Neuronal stem cell (in vitro differentiated cells): ENCODE results near the gene PRKCE.

Experiments used
- DNase-seq: peaks from one replicate; pipeline ENCODE4 v3.0.0-alpha.2; 2013; ENCODE audit warnings: low spot score
- H2AFZ ChIP-seq: one replicate; pipeline ENCODE4 v1.6.1; 2013; ENCODE audit warnings: mild to moderate bottlenecking, low read length, inconsistent platforms
- H2AK5ac ChIP-seq: 2 replicates; pipeline ENCODE4 v1.6.1; 2013; ENCODE audit warnings: low read depth, mild to moderate bottlenecking, inconsistent platforms, low read length, moderate library complexity, mixed read lengths
- H2BK120ac ChIP-seq: 2 replicates; pipeline ENCODE4 v1.6.1; 2013; ENCODE audit warnings: low read depth, mild to moderate bottlenecking, inconsistent platforms, low read length, moderate library complexity, mixed read lengths
- H2BK12ac ChIP-seq: one replicate; pipeline ENCODE4 v1.6.1; 2013; ENCODE audit warnings: low read length, inconsistent platforms
- H2BK15ac ChIP-seq: 2 replicates; pipeline ENCODE4 v1.6.1; 2013; ENCODE audit warnings: mild to moderate bottlenecking, low read length, inconsistent platforms, mixed read lengths
- H2BK5ac ChIP-seq: one replicate; pipeline ENCODE4 v1.6.1; 2013; ENCODE audit warnings: inconsistent platforms, mild to moderate bottlenecking, low read length, moderate library complexity
- H3K14ac ChIP-seq: one replicate; pipeline ENCODE4 v1.6.1; 2013; ENCODE audit warnings: low read length, inconsistent platforms
- H3K18ac ChIP-seq: 2 replicates; pipeline ENCODE4 v1.6.1; 2013; ENCODE audit warnings: low read length, inconsistent platforms
- H3K23ac ChIP-seq: 2 replicates; pipeline ENCODE4 v1.6.1; 2013; ENCODE audit warnings: low read depth, mild to moderate bottlenecking, mixed read lengths, low read length, inconsistent platforms; ENCODE audit not compliant: poor library complexity
- H3K27ac ChIP-seq: replicated peaks from 3 replicates; pipeline ENCODE4 v1.5.1; 2013; ENCODE audit warnings: low read length, inconsistent platforms
- H3K27me3 ChIP-seq, 3 experiments: 2 replicates each; pipeline ENCODE4 v1.6.1; 2013; ENCODE audit warnings: low read length in 3 of 3, mild to moderate bottlenecking in 2 of 3, inconsistent platforms in 1 of 3, low read depth in 1 of 3, mixed read lengths in 1 of 3, moderate library complexity in 1 of 3; ENCODE audit not compliant: control insufficient read depth in 3 of 3, insufficient read depth in 3 of 3
- H3K36me3 ChIP-seq, 2 donors: replicated peaks in 1 of 2; 2 replicates each; pipeline ENCODE4 v1.6.1; 2013; ENCODE audit warnings: low read length in 2 of 2; ENCODE audit not compliant: control insufficient read depth in 2 of 2, insufficient read depth in 2 of 2
- H3K4ac ChIP-seq: 2 replicates; pipeline ENCODE4 v1.6.1; 2013; ENCODE audit warnings: inconsistent platforms, mild to moderate bottlenecking, low read length, moderate library complexity
- H3K4me1 ChIP-seq, 2 donors: 1 replicate in 1 of 2; 2 replicates in 1 of 2; pipeline ENCODE4 v1.6.1; 2013; ENCODE audit warnings: low read length in 2 of 2, low read depth in 1 of 2; ENCODE audit not compliant: control insufficient read depth in 2 of 2, insufficient read depth in 1 of 2
- H3K4me2 ChIP-seq: one replicate; pipeline ENCODE4 v1.6.1; 2013; ENCODE audit warnings: mild to moderate bottlenecking, low read length, inconsistent platforms; ENCODE audit not compliant: insufficient read depth, poor library complexity, severe bottlenecking
- H3K4me3 ChIP-seq, 2 donors: 2 replicates each; pipeline ENCODE4 v1.5.1; 2013; ENCODE audit warnings: low read length in 2 of 2, mild to moderate bottlenecking in 2 of 2, inconsistent platforms in 1 of 2, moderate library complexity in 1 of 2
- H3K79me1 ChIP-seq: one replicate; pipeline ENCODE4 v1.6.1; 2013; ENCODE audit warnings: low read depth, mild to moderate bottlenecking, inconsistent platforms, low read length, moderate library complexity
- H3K9ac ChIP-seq: one replicate; pipeline ENCODE4 v1.6.1; 2013; ENCODE audit warnings: mild to moderate bottlenecking, low read depth, low read length, inconsistent platforms; ENCODE audit not compliant: poor library complexity
- H3K9me3 ChIP-seq, 2 donors: replicated peaks in 1 of 2; 2 replicates each; pipeline versions ENCODE3 to v1.6.1; 2013; ENCODE audit warnings: low read length in 2 of 2, mild to moderate bottlenecking in 2 of 2, inconsistent platforms in 1 of 2, low read depth in 1 of 2, mixed read lengths in 1 of 2, moderate library complexity in 1 of 2; ENCODE audit not compliant: control insufficient read depth in 2 of 2, insufficient read depth in 1 of 2
- H4K8ac ChIP-seq: one replicate; pipeline ENCODE4 v1.6.1; 2013; ENCODE audit warnings: low read depth, mild to moderate bottlenecking, inconsistent platforms, low read length, moderate library complexity
- H4K91ac ChIP-seq: one replicate; pipeline ENCODE4 v1.6.1; 2013; ENCODE audit warnings: low read length, low read depth, mild to moderate bottlenecking, inconsistent platforms; ENCODE audit not compliant: poor library complexity
- WGBS, 2 donors: extraction: QIAGEN DNeasy Blood & Tissue Kit; methylation state at CpG; one replicate each; pipeline ENCODE4 v1.1.7; 2013; ENCODE audit warnings: missing lambda C conversion rate in 2 of 2, mixed read lengths in 1 of 2; ENCODE audit not compliant: insufficient read length in 2 of 2, insufficient replicate concordance in 1 of 2; ENCODE audit errors: extremely low coverage in 2 of 2; 5-methylcytosine and 5-hydroxymethylcytosine counted together

Gene PRKCE

GRCh38 chr2:45680351-45680967 lies 29.0 kb downstream of the PRKCE start:
- no peaks in the 10 kb centered on the region for H3K27me3 ChIP-seq
- no peaks in the 10 kb centered on the region for H3K4me1 ChIP-seq
- no peak for DNase-seq
- H3K23ac ChIP-seq: no peak overlapping the region
- no peak overlapping the region for H2AFZ ChIP-seq
- no peak overlapping the region for H3K14ac ChIP-seq
- no CpG with 5 or more reads among the region's 6 CpGs for WGBS, 2 donors
- H4K91ac ChIP-seq: no peak overlapping the region
- no peaks in the 10 kb centered on the region for H3K79me1 ChIP-seq
- no peak overlapping the region for H2AK5ac ChIP-seq
- no peak overlapping the region for H2BK15ac ChIP-seq
- no peak overlapping the region for H3K4me3 ChIP-seq
- H3K36me3 ChIP-seq: no peaks in the 10 kb centered on the region
- no peak overlapping the region for H3K27ac ChIP-seq
- H3K4me2 ChIP-seq: no peak overlapping the region
- H3K9me3 ChIP-seq: no peaks in the 10 kb centered on the region
- no peak overlapping the region for H3K18ac ChIP-seq
- no peak overlapping the region for H4K8ac ChIP-seq
- no peak overlapping the region for H2BK12ac ChIP-seq
- H3K9ac ChIP-seq: no peak overlapping the region
- no peak overlapping the region for H3K4ac ChIP-seq
- no peak overlapping the region for H2BK5ac ChIP-seq
- H2BK120ac ChIP-seq: no peak overlapping the region

- Histone ChIP-seq H3K4me3 (no peak overlapping the region), H2BK12ac (no peak overlapping the region), H3K4me1 (no peaks in the 10 kb centered on the region), H4K91ac (no peak overlapping the region), H2AFZ (no peak overlapping the region), H3K18ac (no peak overlapping the region), H3K9me3 (no peaks in the 10 kb centered on the region), H3K23ac (no peak overlapping the region), H3K27me3 (no peaks in the 10 kb centered on the region), H3K14ac (no peak overlapping the region), H4K8ac (no peak overlapping the region), H3K79me1 (no peaks in the 10 kb centered on the region), H3K4me2 (no peak overlapping the region), H3K4ac (no peak overlapping the region), H3K36me3 (no peaks in the 10 kb centered on the region), H2BK15ac (no peak overlapping the region), H3K27ac (no peak overlapping the region), H2AK5ac (no peak overlapping the region), H3K9ac (no peak overlapping the region), H2BK120ac (no peak overlapping the region), H2BK5ac (no peak overlapping the region)
- WGBS, 2 donors: no CpG with 5 or more reads among the region's 3 CpGs
- DNase-seq: no peak
Observed at GRCh38 chr2:45681675-45682074, 30.2 kb downstream of the PRKCE start.

- H3K23ac ChIP-seq: no peak overlapping the region
- no peak overlapping the region for H4K8ac ChIP-seq
- H3K27ac ChIP-seq: no peak overlapping the region
- no peak overlapping the region for H3K14ac ChIP-seq
- no peak overlapping the region for H3K18ac ChIP-seq
- no peaks in the 10 kb centered on the region for H3K79me1 ChIP-seq
- H2AK5ac ChIP-seq: no peak overlapping the region
- H4K91ac ChIP-seq: no peak overlapping the region
- no peaks in the 10 kb centered on the region for H3K36me3 ChIP-seq
- H3K4me2 ChIP-seq: no peak overlapping the region
- H2BK12ac ChIP-seq: no peak overlapping the region
- no peaks in the 10 kb centered on the region for H3K27me3 ChIP-seq
- H3K4me1 ChIP-seq: no peaks in the 10 kb centered on the region
- no peaks in the 10 kb centered on the region for H3K9me3 ChIP-seq
- no peak overlapping the region for H3K9ac ChIP-seq
- no peak overlapping the region for H3K4me3 ChIP-seq
- no CpG with 5 or more reads among the region's 3 CpGs for WGBS, 2 donors
- DNase-seq: no peak
- no peak overlapping the region for H2BK5ac ChIP-seq
- no peak overlapping the region for H2BK15ac ChIP-seq
- H3K4ac ChIP-seq: no peak overlapping the region
- H2BK120ac ChIP-seq: no peak overlapping the region
- H2AFZ ChIP-seq: no peak overlapping the region
Observed at GRCh38 chr2:45683292-45683691, 31.8 kb downstream of the PRKCE start.

GRCh38 chr2:45684756-45685155 lies 33.3 kb downstream of the PRKCE start:
- Histone ChIP-seq H3K27me3 (no peaks in the 10 kb centered on the region), H2BK5ac (no peak overlapping the region), H3K27ac (no peak overlapping the region), H3K4ac (no peak overlapping the region), H2AK5ac (no peak overlapping the region), H3K9me3 (no peaks in the 10 kb centered on the region), H3K4me3 (no peak overlapping the region), H2AFZ (no peak overlapping the region), H3K14ac (no peak overlapping the region), H4K8ac (no peak overlapping the region), H2BK12ac (no peak overlapping the region), H4K91ac (no peak overlapping the region), H3K79me1 (no peaks in the 10 kb centered on the region), H3K9ac (no peak overlapping the region), H2BK120ac (no peak overlapping the region), H3K4me1 (peaks cover 2% of the 10 kb centered on the region in 2 donors), H3K23ac (no peak overlapping the region), H2BK15ac (no peak overlapping the region), H3K36me3 (no peaks in the 10 kb centered on the region), H3K18ac (no peak overlapping the region), H3K4me2 (no peak overlapping the region)
- WGBS, 2 donors: no CpG with 5 or more reads among the region's 6 CpGs
- DNase-seq: no peak
